Activated T-helper 1 cell treated with Interleukin-2 at 50 U/mL for 16 hours (primary cell): ENCODE data around the gene VSTM2B.

Experiments used
- DNase-seq: peaks from one replicate; pipeline ENCODE4 v3.0.0-alpha.2; 2020; ENCODE audit warnings: low read depth

Gene VSTM2B

DNA sequence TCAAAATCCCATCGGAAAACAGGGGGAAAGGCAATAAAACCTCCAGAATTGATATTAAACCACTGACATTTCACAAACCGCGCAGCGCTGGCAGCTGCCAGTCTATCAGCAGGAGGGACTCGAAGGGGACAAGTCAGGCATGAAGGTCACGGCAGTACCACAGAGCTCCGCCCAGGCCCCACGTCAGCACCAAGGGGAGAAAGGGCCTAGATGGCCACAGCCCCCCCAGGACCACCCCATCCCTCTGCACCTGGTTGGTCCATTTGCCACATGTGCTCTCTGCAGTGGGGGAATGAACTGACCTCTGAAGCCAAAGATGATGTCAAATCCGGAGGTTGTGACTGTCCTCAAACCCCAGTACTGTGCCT is 9.5 kb upstream of the VSTM2B start:
- no peak for DNase-seq

DNA sequence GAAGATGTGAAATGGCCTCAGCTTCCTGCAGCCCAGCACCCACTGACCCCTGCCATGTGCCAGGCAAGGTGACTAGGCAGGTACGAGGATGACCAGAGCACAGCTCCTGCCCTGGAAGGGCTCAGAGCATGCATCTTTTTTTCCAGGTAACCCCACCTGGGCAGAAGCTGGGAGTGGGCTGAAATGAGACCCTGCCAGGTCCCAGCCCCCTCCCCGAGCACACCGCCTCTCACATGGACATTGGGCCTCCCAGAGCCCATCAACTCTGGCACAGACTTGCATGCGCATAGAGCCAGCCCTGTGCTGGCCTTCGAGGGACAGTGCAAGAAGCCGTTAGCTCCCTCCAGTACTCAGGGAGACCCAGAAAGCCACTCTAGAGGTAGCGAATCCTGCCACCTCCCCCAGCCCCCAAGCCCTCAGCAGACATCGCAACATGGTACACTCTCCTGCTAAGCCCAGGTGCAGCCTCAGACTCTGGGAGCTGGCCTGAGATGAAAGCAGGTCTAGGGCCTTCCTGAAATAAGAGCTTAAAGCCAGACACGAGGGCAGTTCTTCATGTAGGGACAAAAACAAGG is 8.9 kb upstream of the VSTM2B start:
- DNase-seq: no peak

DNA sequence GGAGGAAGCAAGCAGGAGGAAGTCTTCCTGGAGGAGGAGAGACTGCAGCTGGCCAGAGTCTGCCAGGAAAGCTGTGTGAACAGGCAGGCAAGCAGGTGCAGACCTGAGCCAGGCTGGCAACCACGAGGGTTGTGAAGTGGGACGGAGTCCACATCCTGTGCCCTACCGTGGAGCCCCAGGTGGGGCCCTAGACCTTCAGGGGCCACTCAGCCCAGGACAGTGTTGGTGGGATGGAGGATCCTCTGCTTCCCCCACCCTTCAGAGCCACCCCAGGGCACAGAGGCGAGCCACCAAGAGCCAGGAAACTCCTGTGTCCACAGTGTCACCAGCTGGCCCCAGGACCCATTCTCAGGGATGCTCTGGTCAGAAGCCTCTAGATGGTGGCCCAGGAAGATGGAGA is 8.4 kb upstream of the VSTM2B start:
- no peak for DNase-seq

DNA sequence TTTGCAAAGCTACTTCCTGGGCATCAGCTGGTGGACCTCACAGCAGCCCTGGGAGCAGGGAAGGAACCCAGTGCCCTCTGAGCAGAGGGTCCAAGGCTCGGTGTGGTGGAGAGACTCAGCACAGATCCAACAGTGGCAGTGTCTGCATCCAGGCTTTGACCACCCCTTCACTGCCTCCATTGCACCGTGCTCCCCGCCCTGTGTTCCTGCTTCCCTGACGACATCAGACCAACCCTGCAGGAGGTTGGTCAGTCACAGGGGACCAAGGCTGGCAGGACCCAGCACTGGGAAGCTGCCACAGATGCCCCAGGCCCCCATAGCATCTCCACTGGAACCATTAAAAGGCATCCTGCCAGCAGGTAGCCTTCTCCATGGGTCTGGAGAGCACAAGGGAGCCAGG is 7.8 kb upstream of the VSTM2B start:
- no peak for DNase-seq

DNA sequence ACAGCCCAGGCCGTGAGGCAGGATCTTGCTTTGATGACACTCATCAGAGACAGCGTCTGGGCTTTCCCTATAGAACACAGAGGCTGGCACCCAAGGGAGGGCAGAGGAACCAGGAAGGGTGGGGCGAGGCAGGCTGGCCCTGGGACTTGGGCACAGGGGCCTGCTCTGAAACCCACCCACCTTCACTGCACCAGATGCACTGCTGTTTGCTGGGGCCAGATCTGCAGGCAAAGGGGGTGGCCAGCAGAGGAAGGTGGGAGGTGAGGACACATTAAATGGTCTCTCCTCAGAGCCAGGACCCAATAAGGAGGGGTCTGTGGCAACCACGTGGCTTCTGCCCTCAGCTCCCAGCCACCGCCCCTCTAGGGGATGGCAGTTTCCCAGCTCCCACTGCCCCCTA is 6.6 kb upstream of the VSTM2B start:
- no peak for DNase-seq

DNA sequence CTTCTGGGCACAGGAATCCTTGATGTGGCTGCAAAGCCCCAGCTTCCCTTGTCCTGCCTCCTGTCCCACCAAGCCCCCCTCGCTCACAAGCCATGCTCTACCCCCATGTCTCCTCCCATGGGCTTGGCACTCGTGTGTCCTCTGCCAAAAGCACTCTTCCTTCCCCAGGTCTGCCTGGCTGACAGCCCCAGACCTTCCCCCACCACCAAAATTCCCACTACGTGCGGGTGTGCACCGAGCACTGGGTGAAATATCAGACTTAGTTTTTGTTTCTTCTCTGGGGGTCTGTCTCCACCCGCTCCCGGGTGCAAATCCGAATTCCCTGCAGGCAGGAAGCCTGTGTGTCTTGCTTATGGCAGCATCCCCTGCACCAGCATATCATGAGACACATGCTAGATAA is 5.9 kb upstream of the VSTM2B start:
- no peak for DNase-seq

DNA sequence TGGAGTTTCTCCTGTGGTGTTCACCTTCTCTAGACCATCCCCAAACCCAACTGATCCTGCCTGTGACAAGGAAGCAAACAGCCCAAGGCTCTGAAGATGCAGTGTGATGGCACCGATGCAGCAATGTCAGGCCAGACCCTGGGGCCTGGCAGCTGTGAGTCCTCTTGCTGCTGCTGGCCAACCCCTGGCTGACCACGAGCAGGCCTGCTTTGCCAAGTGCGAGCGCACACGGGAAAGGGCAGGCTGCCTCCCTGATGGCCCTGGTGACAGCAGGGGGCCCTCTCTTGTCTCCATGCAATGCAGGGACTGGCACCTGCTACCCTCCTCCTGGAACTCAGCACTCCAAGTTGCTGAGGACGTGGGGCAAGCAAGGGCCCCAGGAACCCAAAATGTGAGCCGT is 5.4 kb upstream of the VSTM2B start:
- DNase-seq: no peak

DNA sequence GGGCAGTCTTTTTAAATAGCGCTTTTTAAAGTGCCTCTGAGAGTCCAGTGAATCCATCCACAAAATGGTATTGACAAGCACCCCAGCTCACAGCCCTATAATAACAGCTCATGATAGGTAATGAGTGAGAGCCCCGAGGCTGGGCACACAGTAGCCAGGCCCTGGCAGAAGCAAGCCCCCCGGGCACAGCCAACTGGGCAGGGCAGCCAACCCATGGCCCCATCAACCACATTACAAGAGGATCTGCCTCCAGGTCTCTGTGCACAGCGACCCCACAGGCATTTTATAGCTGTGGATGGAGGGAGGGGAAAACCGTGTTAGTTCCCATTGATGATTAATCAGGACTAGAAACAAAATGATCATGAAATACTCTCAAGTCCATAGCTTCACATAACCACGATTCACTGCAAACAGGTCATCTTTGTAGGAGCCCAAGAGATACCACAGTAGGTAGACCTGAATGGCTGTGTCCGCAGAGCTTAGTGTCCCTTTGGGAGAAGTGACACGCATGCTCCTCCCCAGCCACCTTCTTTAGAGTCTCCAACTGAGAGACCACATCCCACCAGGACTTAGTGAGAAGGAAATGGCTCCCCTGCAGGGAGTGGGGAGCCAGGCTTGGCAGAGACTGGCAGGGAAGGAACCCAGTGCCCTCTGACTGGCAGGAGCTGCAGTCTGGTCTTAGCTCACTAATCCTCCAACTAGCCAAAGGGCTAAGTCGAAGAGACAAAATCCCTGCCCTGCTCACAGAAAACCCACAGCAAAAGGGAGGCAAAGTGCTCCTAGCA is 4.3 kb upstream of the VSTM2B start:
- no peak for DNase-seq

DNA sequence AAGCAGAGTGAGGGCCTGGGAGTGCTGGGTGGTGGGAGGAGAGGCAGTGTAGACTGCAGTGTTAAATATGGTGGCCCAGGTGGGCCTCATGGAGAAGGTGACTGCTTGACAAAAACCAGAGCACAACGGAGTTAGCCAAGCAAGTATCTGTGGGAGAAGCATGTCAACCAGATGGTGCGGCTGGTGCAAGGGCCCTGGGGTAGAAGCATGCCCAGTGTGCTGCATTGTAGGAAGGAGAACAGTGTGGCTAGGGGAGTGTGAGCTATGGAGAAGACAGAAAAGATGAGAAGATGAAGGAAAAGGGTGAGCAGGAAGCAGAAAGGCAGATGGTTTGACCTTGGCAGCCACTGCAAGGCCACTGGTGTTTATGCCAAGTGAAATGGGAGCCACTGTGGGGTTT is 2.2 kb upstream of the VSTM2B start:
- no peak for DNase-seq

DNA sequence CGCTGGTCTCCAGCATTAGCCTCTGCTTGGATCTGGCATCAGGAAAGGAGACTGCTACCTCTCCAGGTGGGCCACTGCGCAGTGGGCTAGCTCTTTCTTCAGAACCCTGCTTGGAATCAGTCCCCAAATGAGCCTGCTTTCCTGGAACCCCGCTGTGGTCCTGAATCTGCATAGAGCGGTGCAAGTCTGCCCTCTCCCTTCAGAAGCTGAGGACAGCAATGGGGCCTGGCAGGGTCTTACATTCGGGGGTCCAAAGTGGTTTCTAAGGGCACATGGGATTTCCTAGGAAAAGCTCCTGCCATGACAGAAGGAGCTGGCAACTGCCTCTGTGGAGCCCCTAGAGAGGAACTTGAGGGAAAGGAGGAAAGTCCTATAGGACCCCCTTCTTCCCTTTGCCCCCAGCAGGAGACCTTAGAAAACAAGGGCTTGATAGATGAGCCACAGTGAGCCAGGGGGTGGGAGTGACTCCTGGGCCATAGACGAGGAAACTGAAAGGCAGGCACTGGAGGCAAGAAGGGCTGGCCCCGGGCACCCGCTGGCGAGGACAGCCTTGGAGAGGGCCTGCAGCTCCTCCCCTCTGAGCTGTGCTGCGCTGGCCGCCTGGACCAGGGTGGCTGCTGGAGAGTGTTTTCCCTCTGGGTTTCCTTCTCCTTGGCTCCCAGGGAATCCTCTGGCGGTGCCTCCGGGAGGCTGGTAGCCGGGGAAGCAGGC is 1.4 kb upstream of the VSTM2B start:
- DNase-seq: no peak

DNA sequence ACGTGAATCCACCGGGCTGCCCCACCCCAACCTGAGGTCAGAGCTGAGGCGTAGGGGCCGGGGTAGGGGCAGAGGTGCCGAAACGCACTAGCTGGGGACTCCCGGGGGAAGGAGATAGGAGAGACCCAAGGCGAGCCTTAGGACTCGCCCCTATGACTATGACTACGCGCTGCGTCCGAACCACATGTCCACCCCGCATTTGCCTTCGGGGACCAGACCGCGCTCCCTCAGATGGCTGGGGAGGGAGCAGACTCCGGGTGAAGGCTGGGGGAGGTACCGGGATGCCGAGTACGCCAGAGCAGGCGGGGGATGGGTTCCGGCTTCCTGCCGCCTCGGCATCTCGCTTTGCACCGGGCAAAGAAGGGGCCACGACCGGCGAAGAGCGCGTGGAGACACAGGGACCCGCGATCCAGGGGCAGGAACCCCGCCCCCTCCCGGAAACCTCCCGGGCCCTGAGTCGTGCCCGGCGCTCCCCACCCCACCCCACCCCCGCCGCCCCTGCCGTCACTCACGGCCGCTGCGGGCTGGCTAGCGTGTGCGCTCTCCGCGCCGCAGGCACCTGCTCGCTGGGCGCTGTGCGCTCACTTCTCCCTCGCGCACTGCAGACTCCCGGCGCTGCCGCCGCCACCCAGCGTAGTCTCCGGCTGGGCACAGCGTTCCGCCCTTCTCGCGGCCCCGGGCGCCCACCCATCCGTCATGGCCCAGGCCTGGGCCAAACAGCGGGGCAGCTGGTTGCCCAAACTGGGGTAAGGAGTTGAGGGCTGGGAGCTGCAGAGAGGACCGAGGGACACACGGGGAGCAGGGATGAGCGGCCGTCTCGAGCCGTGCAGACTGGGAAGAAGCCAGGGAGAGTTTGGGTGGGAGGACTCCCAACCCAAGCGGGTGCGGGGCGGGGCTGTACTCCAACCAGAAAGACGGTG is 622 bp upstream of the VSTM2B start:
- DNase-seq: no peak

DNA sequence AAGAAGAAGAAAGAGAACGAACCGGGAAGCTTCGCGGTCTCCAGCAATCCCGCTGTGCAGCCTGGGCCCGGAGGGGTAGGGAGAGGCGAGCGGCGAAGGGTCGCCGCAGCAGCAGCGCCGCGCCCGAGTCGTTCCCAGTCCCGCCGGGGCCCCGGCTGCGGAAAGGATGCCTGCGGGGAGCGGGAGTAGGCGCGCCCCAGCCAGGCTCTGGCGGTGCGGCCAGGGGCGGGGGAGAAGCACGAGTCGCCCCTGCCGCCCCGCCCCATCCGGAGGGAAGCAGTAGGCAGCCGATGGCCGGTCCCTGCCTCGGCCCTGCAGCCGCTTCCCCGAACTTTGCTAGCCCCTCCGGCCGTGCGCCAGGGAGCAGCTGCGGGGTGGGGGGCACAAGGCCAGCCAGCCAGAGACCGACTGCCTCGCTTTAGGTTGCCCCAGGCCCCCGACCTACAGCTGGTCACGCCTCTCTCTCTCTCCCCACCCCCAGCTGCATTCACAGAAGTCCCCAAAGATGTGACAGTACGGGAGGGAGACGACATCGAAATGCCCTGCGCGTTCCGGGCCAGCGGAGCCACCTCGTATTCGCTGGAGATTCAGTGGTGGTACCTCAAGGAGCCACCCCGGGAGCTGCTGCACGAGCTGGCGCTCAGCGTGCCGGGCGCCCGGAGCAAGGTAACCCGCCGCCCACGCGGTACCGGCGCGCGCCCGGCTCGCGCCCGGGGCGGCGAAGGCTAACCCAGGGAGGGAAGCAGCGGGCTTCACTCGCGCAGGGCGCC is 1.1 kb downstream of the VSTM2B start:
- DNase-seq: no peak

DNA sequence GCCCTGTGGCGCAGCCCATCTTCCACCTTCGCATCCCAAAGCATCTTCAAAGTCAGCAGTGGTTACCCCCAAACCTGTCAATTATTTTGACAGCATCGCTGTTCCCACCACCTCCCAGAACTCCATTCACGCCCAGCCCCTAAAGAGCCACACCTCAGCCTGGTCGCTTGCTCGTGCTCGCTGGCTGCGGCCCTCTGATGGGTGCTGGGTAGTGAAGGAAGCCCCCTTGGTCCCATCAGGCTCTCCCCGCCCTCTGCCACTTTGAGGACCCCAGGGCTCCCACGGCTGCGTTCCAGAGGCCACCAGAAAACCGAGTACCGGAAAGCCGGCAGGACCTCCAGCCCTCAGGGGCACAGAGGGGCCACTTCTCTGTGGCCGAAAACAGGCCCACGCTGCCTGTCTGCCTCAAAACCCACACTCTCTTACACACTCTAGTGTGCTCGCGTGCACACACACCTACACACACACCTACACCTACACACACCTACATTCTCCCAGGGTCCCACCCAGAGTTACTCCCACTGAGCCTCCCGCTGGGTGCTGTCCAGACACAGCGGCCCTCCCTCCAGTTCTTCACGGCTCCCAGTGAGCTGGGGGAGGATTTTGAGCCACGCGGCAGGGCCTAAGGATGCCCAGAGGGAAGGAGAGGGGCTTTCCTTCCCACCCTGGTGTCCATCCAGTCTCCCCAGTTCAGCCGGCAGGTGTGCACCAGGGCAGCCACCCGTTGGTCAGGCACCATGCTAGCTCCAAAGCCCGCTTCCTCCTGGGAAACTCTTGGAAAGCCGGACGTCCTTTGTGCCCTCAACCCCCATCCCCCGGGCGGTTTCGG is 1.9 kb downstream of the VSTM2B start:
- no peak for DNase-seq

DNA sequence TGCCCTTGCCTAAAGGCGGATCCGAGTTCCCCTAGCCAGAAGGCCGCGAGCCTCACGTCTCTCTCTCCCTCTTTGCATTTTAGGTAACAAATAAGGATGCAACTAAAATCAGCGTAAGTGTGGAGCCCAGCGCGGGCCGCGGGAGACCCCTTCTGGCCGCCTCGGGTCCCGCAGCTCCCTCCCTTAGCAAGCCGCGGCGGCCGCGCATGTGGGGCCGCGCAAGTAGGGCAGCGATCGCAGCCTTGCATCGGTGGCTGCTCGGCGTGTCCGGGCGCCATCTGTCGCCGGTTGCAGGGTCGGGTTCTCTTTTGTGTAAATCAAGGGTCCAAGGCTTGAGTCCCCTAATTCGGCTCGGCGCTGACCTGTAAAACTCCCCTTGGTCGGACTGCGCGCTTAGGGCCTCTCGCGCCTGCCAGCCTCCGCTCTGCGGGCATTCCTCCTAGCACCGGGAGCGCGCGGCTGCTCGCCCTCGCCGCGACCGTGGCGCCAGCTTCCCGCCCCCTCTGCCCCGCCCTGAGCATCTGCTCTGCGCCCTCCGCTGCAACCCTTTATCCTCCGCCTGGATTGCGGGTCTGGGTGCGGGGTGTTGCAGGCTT is 2.7 kb downstream of the VSTM2B start:
- no peak for DNase-seq

DNA sequence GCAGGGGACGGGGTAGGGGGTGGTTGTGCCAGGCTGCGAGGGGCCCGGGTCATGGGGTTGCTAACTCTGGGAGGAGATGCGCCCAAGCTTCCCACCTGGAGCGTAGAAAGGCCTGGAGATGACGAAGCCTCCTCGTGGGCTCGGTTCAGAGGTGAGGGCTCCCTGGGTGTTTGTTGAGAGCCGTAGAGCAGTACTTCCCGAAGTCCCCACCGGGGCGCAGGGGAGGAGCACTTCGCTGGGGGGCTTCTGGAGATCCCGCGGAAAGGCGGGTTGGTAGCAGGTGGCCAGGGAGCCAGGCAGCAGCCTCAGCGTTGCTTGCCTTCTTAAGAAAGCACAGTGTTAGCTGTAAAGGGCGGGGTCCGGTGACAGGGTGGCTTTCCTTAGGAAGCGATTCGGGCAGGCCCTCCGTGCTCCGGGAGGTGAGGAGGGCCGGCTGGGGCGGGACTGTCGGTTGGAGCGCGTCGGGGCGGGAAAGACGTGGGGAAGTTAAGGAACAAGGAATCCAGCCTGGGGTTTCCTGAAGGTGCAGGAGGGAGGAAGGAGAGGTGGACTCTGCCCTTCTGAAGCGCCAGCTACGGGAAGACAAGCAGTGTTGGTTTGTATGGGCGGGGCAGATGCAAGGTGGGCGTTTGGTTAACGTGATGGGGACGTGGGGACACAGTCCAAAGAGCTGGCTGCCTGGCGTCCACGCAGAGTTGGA is 3.3 kb downstream of the VSTM2B start:
- DNase-seq: no peak

DNA sequence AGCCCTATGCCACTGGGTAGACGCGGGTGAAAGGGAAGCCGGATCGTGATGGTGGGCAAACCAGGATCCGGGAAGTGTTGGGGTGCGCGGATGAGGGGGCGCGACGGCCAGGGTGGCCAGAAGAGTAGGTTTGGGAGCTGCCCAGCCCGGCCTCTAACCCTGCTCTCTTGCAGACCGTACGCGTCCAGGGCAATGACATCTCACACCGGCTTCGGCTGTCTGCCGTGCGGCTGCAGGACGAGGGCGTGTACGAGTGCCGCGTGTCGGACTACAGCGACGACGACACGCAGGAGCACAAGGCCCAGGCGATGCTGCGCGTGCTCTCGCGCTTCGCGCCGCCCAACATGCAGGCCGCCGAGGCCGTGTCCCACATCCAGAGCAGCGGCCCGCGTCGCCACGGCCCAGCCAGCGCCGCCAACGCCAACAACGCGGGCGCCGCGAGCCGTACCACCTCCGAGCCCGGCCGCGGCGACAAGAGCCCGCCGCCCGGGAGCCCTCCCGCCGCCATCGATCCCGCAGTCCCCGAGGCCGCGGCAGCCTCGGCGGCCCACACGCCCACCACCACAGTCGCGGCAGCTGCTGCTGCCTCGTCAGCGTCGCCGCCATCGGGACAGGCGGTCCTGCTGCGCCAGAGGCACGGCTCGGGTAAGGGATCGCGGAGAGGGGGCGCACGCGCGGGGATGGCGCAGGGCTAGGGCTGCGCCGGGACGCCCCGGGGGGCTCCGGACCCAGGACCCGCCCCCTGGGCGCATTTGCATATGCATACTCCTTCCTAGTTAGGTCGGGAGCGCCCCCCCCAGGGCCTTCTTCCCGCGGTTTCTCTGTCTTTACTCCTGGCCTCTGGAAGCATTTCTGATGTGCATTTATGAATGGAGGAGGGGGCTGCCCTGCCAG is 4.1 kb downstream of the VSTM2B start:
- DNase-seq: no peak

DNA sequence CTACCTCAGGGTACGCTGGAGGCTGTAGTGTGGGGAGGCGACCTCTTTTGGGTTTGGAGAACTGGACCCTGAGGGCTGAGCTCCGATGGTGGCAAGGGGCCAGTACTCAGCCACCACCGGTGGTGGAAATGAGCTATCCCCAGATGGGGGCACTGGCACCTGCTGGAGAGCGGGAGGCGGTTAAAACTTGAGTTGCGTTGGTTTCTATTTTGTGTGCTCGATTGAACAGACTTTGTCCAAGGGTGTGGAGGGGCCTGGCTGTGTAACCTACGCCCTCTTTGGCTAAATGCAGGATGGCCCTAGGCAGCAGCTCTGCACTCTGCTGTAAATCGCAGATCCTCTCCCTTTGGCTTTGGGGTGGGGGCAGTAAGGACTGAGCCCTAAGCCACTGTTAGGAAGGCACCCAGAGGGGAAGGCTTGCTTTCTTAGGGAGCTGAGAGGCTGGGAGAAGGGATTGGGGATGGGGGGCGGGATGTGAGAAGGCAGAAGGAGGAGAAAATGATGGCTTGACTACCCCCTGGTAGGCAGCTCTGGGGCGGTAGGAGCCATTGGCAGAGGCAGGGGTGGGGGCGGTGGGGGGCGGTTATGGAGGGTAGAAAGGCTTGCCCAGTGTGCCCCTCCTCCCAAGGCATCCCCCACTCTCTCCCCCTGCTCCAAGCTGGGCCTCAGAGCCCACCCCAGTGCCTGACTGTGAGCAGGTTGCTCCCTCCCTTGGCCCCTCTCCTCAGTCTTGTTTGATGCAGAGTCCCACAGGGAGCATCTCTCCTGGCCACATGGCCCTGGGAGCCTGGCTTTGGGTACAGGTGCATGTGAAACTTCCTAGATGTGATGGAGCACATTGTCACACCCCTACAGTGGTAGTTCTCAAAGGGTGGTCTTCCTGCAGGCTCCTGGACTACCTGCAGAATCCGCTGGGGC is 5.0 kb downstream of the VSTM2B start:
- no peak for DNase-seq
